DMS153 treated with DMSO at 0.1 percent for 48 hours (cell line): ENCODE measurements around the gene MIX23.

Source experiments
- DNase-seq: peaks from one replicate; lab custom pipeline; 2025; ENCODE audit not compliant: unreplicated experiment; lab: John Stamatoyannopoulos, UW

MIX23 gene

DNA sequence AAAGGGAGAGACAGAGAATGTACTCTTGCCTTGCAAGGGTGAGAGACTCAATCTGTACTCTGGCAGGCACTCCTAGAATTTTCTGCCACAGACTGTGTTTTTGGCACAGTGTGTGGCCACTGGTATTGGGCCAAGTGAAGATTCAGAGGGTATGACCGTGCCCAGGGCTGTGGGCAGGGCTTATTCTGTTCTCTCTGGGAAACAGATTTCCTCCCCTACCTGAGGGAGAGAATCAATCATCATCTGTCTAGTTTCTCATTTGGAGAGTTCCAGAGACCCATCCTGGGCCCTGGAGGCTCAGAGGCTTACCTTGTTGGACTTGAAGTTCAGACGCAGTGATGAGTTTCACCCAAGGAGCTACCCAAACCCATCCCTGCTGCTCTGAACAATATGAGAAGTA is 29.8 kb downstream of the MIX23 start:
- DNase-seq = no peak

GRCh38 chr3:122351612-122352011 is 31.4 kb downstream of the MIX23 start:
- DNase-seq = no peak

- no peak for DNase-seq
Observed at GRCh38 chr3:122350814-122351418, 32.1 kb downstream of the MIX23 start.

DNA sequence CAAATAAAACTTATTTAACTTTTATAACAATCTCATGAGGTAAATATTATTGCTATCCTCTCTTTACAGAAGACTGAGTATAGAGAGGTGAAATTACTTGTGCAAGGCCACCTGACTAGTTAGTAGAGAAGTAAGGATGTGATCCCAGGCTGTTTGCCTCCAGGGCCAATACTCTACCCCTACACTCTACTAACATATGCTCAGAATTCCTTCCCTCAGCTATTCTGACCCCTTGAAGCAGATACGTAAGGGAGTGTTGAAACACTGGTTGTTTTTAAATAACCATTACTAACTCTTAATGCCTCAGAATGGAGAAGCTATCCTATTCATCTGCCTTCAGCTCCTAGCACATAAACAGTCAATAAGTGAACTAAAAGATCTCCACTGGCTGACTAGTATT is 33.9 kb downstream of the MIX23 start:
- no peak for DNase-seq

- DNase-seq = no peak
Observed at GRCh38 chr3:122343654-122344053, 39.4 kb downstream of the MIX23 start.

- DNase-seq = no peak
Observed at GRCh38 chr3:122342803-122343202, 40.2 kb downstream of the MIX23 start.

GRCh38 chr3:122332551-122332950 is 50.5 kb downstream of the MIX23 start:
- no peak for DNase-seq

DNA sequence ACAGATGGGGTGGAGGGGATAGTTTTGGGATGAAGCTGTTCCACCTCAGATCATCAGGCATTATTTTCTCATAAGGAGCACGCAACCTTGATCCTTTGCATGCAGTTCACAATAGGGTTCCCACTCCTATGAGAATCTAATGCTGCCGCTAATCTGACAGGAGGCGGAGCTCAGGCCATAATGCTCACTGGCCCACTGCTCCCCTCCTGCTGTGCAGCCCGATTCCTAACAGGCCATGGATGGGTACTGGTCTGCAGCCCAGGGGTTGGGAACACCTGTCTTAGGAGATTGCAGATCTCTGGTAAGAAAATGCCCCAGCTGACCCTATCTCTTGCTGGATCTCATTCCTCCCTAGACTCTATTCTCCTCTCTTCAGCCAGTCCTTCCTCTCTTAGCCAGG is 51.1 kb downstream of the MIX23 start:
- DNase-seq = no peak

GRCh38 chr3:122325769-122326168 is 57.3 kb downstream of the MIX23 start:
- no peak for DNase-seq

DNA sequence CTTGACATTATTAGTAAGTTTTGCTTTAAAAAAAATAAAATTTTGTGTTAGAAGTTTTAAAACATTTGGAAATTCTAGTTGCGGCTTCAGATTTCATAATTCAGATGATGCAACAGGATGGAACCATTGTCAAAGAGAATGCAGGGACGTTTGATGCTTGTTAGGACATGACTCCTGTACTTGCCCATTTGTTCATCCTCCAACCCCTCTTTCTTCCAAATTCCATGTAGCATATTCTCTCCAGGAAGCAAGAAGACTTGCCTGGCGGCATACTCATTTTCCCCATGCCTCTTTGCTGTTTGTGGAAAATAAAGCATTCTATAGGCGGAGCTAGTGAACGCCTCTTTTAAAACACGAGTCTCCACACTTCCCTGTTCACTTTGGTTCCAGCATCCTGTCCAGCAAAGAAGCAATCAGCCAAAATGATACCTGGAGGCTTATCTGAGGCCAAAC is 58.1 kb downstream of the MIX23 start, which contains the start of gene CSTA:
Gene CSTA, plus strand, starts transcription at position 378 of the 453 bp plus-strand sequence. Its CDS starts 45 bp downstream, at position 423.
- no peak for DNase-seq

- no peak for DNase-seq
Observed at GRCh38 chr3:122322095-122323075, 60.6 kb downstream of the MIX23 start.

DNA sequence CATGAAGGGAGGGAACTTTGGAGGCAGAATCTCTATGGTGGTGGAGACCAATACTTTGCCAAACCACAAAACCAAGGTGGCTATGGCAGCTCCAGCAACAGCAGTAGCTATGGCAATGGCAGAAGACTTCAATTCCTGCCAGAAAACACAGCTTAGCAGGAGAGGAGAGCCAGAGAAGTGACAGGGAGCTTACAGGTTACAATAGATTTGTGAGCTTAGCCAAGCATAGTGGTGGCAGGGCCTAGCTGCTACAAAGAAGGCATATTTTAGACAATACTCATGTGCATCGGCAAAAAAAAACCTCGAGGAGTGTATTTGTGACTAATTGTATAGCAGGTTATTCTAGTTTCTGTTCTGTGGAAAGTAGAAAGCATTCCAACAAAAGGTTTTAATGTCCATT is 64.4 kb downstream of the MIX23 start:
- no peak for DNase-seq

DNA sequence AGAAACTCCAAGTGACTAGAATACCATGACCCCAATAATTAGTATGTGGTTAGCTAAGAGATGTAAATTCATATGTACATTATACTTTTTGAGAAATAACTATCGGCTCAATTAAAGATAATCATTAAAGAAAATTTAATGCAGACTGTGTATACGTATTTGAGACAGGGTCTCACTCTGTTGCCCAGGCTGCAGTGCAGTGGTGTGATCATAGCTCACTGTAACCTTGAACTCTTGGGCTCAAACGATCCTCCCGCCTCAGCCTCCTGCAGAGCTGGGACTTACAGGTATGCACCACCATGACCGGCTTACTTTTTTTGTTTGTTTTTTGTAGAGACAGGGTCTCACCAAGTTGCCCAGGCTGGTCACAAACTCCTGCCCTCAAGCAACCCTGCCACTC is 66.7 kb downstream of the MIX23 start:
- no peak for DNase-seq

GRCh38 chr3:122315619-122316018 is 67.4 kb downstream of the MIX23 start:
- no peak for DNase-seq

GRCh38 chr3:122314228-122314876 is 68.7 kb downstream of the MIX23 start:
- no peak for DNase-seq

GRCh38 chr3:122313281-122313680 is 69.8 kb downstream of the MIX23 start:
- no peak for DNase-seq

- no peak for DNase-seq
Observed at GRCh38 chr3:122312826-122313225, 70.2 kb downstream of the MIX23 start.

GRCh38 chr3:122310361-122310760 is 72.7 kb downstream of the MIX23 start:
- no peak for DNase-seq
